Choroid plexus epithelial cell (primary cell): Measurements from ENCODE around the gene TMEM271.

Experiments used
- DNase-seq: peaks from one replicate; pipeline ENCODE4 v3.0.0-alpha.2; 2010; ENCODE audit warnings: low read depth
- H3K4me3 ChIP-seq: 2 replicates; pipeline ENCODE4 v1.5.1; 2011; ENCODE audit warnings: low read depth, mild to moderate bottlenecking, control low read depth, low read length, moderate library complexity
- CTCF ChIP-seq: conservative IDR thresholded peaks from 2 replicates; pipeline ENCODE4 v1.5.1; 2011; ENCODE audit warnings: low read depth, mild to moderate bottlenecking, control low read depth, inconsistent platforms, low read length, moderate library complexity

Gene TMEM271

GRCh38 chr4:608236-608635, 32.1 kb upstream of the TMEM271 start:
- no peak overlapping the region for H3K4me3 ChIP-seq
- DNase-seq, result no peak
- no peak for TF ChIP-seq CTCF

- no peak overlapping the region for H3K4me3 ChIP-seq
- DNase-seq, result no peak
- no peak for TF ChIP-seq CTCF
Observed at GRCh38 chr4:605702-606425, 29.8 kb upstream of the TMEM271 start.

- no peak for TF ChIP-seq CTCF
- no peak for DNase-seq
- H3K4me3 ChIP-seq, result no peak overlapping the region
Observed at GRCh38 chr4:604131-604530, 28.0 kb upstream of the TMEM271 start.

- TF ChIP-seq CTCF, result peak; percentile 50
- DNase-seq, result peak; percentile 16
Observed at GRCh38 chr4:602559-602942, 26.5 kb upstream of the TMEM271 start.

GRCh38 chr4:601612-602558, 25.8 kb upstream of the TMEM271 start:
- DNase-seq, result no peak
- no peak overlapping the region for H3K4me3 ChIP-seq
- TF ChIP-seq CTCF, result no peak

More at GRCh38 chr4:602559-602942, 26.5 kb upstream of the TMEM271 start:
- H3K4me3 ChIP-seq, result no peak overlapping the region

- DNase-seq, result no peak
- H3K4me3 ChIP-seq, result no peak overlapping the region
- no peak for TF ChIP-seq CTCF
Observed at GRCh38 chr4:600850-601515, 24.9 kb upstream of the TMEM271 start.
